ENCODE measurements around the gene JADE1. TPM values are rescaled to one million over a fixed set of nuclear protein-coding genes. Genes with fewer than 3 reads are reported as not detected.

JADE1 gene
- total RNA-seq (2014; rRNA removed; shearing (Covaris generic); ENCODE audit: low replicate concordance): 15.5 and 16.4 TPM in 2 replicates

GRCh38 chr4:128809477-128810330 lies at the start of gene JADE1:
Gene JADE1 (plus strand): TSS chr4:128809700. CDS start chr4:128831759, 22,059 bp downstream.
- peak; percentile 88 for DNase-seq
- H3K9me3 ChIP-seq: no peaks in the 10 kb centered on the region
- peak within 1 kb of the TSS; percentile 78 for H3K4me3 ChIP-seq
- no peaks in the 10 kb centered on the region for H3K27me3 ChIP-seq
- no peaks in the 10 kb centered on the region for H3K36me3 ChIP-seq

GRCh38 chr4:128766781-128767180 lies 42.7 kb upstream of the JADE1 start:
- no peak for DNase-seq
- H3K27me3 ChIP-seq: no peaks in the 10 kb centered on the region
- no peaks in the 10 kb centered on the region for H3K9me3 ChIP-seq
- H3K36me3 ChIP-seq: no peaks in the 10 kb centered on the region
- H3K4me3 ChIP-seq: no peak overlapping the region

GRCh38 chr4:128768373-128768996 lies 41.0 kb upstream of the JADE1 start:
- DNase-seq: no peak
- H3K36me3 ChIP-seq: no peaks in the 10 kb centered on the region
- H3K4me3 ChIP-seq: no peak overlapping the region
- H3K27me3 ChIP-seq: no peaks in the 10 kb centered on the region
- H3K9me3 ChIP-seq: no peaks in the 10 kb centered on the region

GRCh38 chr4:128769011-128769410 lies 40.5 kb upstream of the JADE1 start:
- Histone ChIP-seq H3K9me3 (no peaks in the 10 kb centered on the region), H3K27me3 (no peaks in the 10 kb centered on the region), H3K36me3 (no peaks in the 10 kb centered on the region), H3K4me3 (no peak overlapping the region)
- no peak for DNase-seq

DNA sequence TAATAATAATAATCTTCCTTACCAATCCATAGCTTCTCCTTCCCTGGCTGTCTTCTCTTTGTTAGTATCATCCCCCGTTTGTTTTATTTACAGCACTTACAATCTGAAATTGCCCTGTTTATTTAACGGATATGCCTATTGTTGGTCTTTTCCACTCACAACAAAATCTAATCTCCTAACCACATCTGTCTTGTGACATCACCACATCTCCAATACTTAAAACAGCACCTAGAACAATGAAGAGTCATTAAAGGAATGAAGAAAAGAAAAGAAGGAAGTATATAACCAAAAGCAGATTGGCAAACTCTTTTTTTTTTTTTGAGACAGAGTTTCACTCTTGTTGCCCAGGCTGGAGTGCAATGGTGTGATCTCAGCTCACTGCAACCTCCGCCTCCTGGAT lies 38.7 kb upstream of the JADE1 start:
- H3K4me3 ChIP-seq: no peak overlapping the region
- no peaks in the 10 kb centered on the region for H3K36me3 ChIP-seq
- no peaks in the 10 kb centered on the region for H3K27me3 ChIP-seq
- H3K9me3 ChIP-seq: no peaks in the 10 kb centered on the region
- no peak for DNase-seq

- Histone ChIP-seq H3K4me3 (no peak overlapping the region), H3K27me3 (no peaks in the 10 kb centered on the region), H3K36me3 (no peaks in the 10 kb centered on the region), H3K9me3 (no peaks in the 10 kb centered on the region)
- no peak for DNase-seq
Observed at GRCh38 chr4:128775477-128775876, 34.0 kb upstream of the JADE1 start.

DNA sequence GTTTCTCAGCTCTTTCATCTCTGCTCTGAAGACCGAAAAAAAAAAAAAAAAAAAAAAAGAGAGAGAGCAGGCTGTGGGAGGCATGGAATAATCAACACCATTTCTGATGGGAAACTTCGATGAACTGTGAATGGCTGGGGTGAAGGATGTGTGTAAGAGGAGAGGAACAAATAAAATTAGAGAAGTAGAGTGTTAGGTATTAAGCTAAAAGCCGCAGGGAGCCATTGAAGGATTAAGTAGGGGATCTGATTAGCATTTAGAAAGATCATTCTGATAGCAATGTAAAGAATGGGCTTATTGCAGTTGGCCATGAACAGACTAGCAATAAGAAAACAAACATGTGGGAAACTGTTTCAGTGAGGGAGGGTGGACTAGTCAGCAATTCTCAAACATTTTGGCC lies 33.6 kb upstream of the JADE1 start:
- DNase-seq: no peak
- H3K36me3 ChIP-seq: no peaks in the 10 kb centered on the region
- no peak overlapping the region for H3K4me3 ChIP-seq

DNA sequence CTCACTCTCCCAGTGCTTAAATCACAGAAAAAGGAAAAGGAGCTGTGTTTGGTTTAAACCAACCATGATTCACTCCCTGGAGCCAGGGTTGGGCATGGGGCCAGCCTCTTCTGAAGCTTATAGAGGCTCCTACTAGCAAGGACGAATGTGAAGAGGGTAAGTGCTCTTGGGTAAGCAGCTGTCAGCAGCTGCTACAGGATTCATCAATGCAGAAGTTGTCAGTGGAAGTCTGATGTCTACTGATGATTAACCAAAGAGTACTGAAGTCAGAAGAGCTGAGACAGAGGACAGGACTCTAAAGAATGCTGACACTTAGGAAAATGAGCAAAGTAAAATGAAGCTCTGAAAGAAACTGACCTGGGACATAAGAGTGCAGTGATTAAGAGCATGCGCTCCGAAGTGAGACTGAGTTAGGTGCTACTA lies 32.7 kb upstream of the JADE1 start:
- DNase-seq: peak; percentile 93
- no peak overlapping the region for H3K4me3 ChIP-seq
- H3K27me3 ChIP-seq: no peaks in the 10 kb centered on the region
- H3K9me3 ChIP-seq: no peaks in the 10 kb centered on the region
- H3K36me3 ChIP-seq: no peaks in the 10 kb centered on the region

More for the DNA sequence above, 33.6 kb upstream of the JADE1 start:
- Histone ChIP-seq H3K27me3 (no peaks in the 10 kb centered on the region), H3K9me3 (no peaks in the 10 kb centered on the region)

- H3K4me3 ChIP-seq: no peak overlapping the region
- no peaks in the 10 kb centered on the region for H3K36me3 ChIP-seq
- DNase-seq: no peak
- H3K27me3 ChIP-seq: no peaks in the 10 kb centered on the region
- no peaks in the 10 kb centered on the region for H3K9me3 ChIP-seq
Observed at GRCh38 chr4:128780688-128781087, 28.8 kb upstream of the JADE1 start.

GRCh38 chr4:128782076-128782715 lies 27.3 kb upstream of the JADE1 start:
- H3K36me3 ChIP-seq: no peaks in the 10 kb centered on the region
- H3K4me3 ChIP-seq: no peak overlapping the region
- H3K9me3 ChIP-seq: no peaks in the 10 kb centered on the region
- peak; percentile 9 for DNase-seq
- no peaks in the 10 kb centered on the region for H3K27me3 ChIP-seq

DNA sequence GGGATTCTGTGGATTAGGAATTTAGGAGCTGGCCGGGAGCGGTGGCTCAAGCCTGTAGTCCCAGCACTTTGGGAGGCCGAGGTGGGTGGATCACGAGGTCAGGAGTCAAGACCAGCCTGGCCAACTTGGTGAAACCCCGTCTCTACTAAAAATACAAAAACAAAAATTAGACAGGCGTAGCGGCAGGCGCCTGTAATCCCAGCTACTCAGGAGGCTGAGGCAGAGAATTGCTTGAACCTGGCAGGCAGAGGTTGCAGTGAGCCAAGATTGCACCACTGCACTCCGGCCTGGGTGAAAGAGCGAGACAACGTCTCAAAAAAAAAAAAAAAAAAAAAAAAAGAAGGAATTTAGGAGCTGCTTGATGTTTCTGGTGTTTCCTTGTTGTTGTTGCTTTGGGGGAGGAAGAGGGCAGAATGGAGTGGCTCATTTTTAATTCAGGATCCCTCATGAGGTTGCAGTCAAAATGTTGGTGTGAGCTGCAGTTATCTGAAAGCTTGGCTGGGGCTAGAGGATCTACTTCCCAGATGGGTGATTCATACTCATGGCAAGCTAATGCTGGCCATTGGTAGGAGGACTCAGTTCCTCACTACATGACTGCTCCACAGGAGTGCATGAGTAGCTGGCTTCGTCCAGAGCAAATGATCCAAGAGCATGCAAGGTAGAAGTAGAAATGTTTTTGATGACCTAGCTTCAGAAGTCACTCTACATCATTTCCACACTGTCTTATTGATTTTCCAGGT lies 26.5 kb upstream of the JADE1 start:
- peak; percentile 86 for DNase-seq
- H3K4me3 ChIP-seq: no peak overlapping the region

DNA sequence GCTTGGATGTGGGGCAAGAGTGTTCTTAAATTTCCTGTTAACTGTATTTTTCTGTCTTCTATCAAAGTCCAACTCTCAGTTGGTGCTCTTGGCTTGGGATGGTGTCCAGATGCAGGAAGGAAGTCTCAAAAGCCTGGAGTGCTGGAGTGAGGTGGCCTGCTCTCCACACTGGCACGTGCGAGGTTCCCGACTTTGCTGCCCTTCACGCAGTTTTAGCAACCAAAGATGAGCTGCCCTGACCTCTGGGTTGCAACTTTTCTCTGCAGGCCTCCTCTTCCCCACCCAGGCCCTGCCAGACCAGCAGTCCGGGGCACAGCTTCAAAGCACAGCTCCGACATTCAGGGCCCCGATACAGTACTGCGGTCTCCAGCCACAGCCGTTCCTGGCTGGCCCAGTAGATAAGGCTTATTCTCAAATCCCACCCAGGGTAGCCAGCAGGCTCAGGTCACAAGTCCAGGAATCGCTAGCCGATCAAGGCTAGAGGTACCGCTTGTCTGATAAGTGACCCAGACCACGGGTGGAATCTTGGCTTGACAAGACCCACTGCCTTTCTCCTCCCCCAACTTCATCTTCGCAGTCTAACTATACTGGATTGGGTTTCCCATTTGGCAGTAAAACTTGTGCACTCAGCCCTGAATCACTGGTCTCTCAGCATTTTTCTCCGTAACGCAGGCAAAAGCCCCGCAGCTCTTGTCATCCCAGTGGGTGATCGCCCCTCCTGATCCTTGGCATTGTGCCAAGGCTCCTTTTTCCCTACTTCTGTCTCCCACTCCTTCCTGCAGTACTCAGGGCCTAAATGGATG lies 21.8 kb upstream of the JADE1 start:
- H3K27me3 ChIP-seq: no peaks in the 10 kb centered on the region
- peak; percentile 66 for DNase-seq
- no peak overlapping the region for H3K4me3 ChIP-seq
- H3K36me3 ChIP-seq: no peaks in the 10 kb centered on the region
- no peaks in the 10 kb centered on the region for H3K9me3 ChIP-seq

More for the DNA sequence above, 26.5 kb upstream of the JADE1 start:
- Histone ChIP-seq H3K9me3 (no peaks in the 10 kb centered on the region), H3K36me3 (no peaks in the 10 kb centered on the region), H3K27me3 (no peaks in the 10 kb centered on the region)

DNA sequence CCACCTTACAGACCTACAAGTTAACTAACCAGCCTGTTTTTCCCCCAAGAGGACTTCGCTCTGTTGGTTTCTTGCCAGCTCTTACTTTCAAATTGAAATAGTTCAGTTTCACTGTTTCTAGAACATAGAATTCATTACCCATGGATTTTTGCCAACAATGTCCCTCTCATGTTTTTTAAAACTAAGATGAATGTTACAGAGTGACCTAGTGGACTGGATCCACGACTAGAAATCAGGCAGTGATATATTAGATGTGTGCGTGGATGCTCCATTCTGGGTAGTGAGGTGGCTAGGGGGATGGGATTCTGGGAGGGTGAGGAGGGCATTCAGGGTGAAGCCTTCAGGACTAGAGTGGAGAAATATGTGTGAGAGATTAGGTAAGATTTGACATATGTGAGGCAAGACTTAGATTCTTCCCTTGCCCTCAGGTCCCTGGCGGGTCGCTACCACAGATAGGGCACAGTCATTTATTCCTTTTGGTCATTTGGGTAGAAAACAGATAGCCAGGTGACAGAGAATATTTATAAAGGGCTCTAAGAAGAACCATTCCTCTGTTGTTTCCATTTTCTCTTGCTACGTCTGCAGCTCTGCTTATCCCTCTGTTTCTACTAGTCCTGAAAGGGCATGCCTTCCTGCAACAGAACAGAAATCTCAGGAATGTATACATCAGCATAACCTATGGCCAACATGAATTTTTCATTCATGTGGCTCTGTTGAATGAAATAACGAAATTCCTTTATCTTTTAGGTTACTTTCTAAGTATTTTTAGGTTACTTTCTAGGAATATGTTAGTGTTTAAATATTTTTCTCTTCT lies 15.4 kb upstream of the JADE1 start:
- Histone ChIP-seq H3K27me3 (no peaks in the 10 kb centered on the region), H3K9me3 (no peaks in the 10 kb centered on the region), H3K4me3 (no peak overlapping the region), H3K36me3 (no peaks in the 10 kb centered on the region)
- DNase-seq: no peak

GRCh38 chr4:128796934-128797333 lies 12.6 kb upstream of the JADE1 start:
- Histone ChIP-seq H3K27me3 (no peaks in the 10 kb centered on the region), H3K9me3 (no peaks in the 10 kb centered on the region), H3K36me3 (no peaks in the 10 kb centered on the region), H3K4me3 (no peak overlapping the region)
- DNase-seq: peak; percentile 20

GRCh38 chr4:128800284-128800683 lies 9.2 kb upstream of the JADE1 start:
- Histone ChIP-seq H3K9me3 (no peaks in the 10 kb centered on the region), H3K27me3 (no peaks in the 10 kb centered on the region), H3K36me3 (no peaks in the 10 kb centered on the region), H3K4me3 (no peak overlapping the region)
- no peak for DNase-seq

Data from MG63 (cell line).